Amniotic epithelial cell (primary cell): ENCODE measurements around the gene ATMIN.

ENCODE experiments used
- DNase-seq: peaks from one replicate; pipeline ENCODE4 v3.0.0-alpha.2; 2010; ENCODE audit warnings: low read depth

Gene ATMIN, protein sequence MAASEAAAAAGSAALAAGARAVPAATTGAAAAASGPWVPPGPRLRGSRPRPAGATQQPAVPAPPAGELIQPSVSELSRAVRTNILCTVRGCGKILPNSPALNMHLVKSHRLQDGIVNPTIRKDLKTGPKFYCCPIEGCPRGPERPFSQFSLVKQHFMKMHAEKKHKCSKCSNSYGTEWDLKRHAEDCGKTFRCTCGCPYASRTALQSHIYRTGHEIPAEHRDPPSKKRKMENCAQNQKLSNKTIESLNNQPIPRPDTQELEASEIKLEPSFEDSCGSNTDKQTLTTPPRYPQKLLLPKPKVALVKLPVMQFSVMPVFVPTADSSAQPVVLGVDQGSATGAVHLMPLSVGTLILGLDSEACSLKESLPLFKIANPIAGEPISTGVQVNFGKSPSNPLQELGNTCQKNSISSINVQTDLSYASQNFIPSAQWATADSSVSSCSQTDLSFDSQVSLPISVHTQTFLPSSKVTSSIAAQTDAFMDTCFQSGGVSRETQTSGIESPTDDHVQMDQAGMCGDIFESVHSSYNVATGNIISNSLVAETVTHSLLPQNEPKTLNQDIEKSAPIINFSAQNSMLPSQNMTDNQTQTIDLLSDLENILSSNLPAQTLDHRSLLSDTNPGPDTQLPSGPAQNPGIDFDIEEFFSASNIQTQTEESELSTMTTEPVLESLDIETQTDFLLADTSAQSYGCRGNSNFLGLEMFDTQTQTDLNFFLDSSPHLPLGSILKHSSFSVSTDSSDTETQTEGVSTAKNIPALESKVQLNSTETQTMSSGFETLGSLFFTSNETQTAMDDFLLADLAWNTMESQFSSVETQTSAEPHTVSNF

DNA sequence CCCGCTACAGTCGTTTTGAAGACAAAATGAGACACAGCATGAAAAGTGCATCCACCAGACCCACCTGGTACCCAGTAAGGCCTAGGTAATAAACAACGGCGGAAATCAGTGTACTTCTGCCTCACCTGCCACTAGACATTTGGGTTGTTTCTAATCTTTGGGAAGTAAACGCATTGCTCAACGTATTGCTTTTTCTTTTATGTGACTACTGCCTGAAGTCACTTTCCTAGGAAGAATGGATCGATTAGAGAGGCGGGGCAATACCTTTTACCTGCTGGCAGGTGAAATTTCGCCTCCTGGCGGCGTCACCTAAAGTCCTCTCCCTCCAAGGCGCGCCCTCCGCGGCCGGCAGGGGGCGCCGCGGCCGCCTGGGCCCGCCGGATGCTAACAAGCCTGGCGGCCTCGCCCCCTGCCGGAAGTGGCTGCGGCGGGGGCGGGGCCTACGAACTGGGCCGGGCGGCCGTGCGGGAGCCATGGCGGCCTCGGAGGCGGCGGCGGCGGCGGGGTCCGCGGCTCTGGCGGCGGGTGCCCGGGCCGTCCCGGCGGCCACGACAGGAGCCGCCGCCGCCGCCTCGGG, at the start of gene ATMIN:
ATMIN (plus strand) TSS at position 445 of the 577 bp plus-strand sequence; CDS start at position 474, 29 bp downstream.
- DNase-seq: peak; percentile 61

DNA sequence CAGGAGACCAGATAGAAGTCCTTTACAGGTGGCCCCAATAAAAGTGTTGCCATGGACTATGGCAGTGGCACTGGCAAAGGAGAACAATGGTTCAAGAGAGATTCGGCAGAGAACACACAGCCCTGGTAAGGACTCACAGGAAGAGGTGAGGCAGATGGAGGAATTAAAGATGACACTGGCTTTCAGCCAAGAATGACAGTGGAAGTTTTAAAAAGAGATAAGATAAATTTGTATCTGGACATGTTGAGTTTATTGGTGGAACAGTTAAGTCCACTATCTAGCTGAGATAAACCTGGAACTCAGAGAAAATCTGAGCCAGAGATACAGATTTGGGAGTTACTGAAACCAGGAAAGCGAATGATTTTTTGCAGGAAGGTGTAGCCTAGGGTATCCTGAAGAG, 49.1 kb upstream of the ATMIN start:
- DNase-seq: peak; percentile 44

DNA sequence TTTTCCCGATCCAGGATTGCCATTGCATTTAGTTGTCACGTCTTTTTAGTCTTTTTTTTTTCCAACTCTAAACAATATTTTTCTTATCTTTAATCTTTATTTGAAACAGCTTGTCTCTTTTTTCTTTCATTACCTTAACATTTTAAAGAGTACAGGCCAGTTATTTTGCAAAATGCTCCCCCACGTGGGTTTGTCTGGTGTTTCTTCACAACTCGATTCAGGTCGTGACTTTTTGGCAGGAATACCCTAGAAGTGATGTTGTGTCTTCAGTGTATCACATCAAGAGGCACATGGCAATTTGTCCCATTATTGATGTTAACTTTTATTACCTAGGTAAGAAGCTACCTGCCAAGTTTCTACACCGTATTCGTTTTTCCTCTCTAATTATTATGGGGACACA, 46.9 kb upstream of the ATMIN start:
- no peak for DNase-seq

DNA sequence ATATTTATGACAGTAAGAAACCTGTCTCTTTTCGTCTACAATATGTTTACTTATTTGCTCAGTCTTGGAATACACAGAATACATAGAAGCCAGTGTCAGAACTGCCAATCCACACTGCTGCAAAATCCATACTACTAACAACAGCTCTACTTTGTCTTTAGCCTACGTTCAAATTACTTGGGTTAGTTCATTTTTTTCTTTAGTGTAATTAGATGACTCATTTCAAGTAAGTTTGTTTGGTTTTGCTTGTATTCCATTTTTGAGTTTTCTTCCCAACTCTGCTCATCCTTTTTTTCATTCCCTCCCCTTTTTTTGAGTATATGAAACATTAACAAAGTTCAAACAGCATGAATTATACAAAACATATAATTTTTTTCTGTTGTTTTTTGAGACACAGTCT, 45.8 kb upstream of the ATMIN start:
- no peak for DNase-seq

DNA sequence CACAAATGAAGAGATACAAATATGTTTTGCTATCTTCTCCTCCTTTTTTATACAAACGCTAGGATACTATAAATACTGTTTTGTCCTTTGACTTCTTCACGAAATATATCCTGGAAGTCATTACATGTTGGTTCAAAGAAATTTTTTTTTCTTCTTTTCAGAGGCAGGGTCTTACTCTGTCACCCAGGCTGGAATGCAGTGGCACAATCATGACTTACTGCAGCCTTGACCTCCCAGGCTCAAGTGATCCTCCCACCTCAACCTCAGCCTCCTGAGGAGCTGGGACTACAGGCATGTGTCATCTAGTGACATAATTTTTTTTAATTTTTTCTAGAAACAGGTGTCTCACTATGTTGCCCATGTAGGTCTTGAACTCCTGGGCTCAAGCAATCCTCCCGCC, 45.1 kb upstream of the ATMIN start:
- no peak for DNase-seq

DNA sequence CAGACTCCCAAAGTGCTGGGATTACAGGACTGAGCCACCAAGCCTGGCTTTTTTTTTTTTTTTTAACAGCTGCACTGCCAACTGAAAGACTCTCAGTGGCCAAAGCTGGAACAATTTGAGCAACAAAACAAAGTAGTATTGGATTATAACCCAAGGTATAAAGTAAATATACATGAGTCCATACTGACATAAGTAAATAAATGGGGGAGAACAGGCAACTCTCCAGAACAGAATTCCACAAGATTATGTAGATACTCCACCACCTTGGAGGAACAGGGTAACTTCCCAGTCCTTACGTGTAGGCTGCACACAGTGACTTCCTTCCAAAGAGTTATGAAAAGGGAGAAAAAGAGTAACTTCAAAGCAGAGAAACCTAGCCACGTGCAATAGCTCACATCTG, 44.7 kb upstream of the ATMIN start:
- DNase-seq: no peak

DNA sequence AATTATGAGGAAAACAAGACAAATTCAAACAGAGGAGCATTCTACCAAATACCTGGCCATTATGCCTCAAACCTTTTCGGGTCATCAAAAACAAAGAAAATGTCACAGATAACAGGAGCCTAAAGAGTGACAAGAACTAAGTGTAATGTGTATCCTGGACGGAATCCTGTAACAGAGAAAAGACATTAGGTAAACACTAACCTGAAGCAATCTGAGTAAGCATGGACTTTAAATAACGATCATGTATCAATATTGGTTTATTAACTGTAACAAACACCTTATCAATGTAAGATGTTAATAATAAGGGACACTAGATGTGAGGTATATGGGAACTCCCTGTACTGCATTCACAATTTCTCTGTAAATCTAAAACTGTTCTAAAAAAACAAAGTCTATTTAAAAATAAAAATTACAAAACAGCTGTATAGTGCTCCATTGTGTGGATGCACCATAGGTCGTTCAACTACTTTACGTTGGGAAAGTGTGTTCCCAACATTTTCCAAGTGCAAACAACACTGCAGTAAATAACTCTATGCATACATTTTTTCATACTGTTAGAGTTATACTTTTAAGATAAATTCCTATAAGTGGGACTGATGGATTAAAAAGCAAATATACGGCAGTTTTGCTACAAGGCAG, 43.7 kb upstream of the ATMIN start:
- DNase-seq: no peak

DNA sequence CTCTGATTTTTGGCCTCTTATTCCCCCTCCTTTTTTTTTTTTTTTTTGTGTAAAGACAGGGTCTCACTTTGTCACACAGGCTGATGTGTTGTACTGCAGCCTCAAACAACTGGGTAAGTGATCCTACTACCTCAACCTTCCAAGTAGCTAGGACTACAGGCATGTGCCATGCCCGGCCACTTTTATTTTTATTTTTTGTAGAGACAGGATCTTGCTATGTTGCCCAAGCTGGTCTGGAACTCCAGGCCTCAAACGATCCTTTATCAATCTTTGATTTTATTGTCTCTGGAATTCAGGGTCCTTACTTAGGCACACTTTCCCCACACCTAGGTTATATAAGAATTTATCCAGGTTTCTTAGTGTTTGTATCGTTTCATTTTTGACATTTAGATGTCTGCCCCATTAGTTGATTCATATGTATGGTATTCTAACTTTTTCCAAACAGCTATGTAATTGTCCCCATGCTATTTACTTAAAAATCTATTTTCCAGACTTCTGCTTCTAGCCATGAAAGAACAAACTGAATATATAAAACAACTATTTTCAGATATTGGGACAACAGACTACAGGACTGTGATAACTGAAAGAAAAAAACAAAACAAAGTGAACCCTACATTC, 42.9 kb upstream of the ATMIN start:
- no peak for DNase-seq

DNA sequence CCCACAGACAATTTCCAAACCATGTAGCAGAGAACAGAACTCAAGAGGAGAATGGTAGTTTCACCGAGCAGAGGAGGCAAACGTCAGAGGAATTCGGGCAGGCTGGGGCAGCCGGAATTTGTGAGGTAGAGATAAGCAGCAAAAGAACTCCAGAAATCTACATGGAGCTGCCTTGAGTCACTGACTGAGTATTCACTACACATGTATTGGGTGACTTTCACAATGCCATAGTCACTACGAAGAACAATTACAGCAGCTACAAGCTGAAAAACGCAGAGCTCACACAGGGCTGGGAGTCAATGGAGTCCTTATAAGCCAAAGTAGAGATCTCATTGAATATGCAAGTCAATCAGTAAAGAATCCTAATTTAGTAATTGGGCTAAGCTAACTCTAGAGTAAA, 42.3 kb upstream of the ATMIN start:
- DNase-seq: peak; percentile 98

DNA sequence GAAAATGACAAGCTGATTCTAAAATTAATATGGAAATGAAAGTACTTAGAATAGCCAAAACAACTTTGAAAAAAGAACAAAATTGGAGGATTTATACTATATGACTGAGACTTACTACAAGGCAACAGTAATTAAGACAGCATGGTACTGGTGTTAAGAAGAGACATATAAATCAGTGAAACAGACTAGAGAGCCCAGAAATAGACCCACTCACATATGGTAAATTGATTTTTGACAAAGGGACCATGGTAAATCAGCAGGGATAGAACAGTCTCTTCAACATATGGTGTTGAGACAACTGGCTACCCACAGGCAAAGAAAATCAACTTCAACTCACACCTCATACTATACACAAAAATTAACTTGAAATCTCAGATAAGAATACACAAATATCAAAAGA, 41.8 kb upstream of the ATMIN start:
- no peak for DNase-seq

DNA sequence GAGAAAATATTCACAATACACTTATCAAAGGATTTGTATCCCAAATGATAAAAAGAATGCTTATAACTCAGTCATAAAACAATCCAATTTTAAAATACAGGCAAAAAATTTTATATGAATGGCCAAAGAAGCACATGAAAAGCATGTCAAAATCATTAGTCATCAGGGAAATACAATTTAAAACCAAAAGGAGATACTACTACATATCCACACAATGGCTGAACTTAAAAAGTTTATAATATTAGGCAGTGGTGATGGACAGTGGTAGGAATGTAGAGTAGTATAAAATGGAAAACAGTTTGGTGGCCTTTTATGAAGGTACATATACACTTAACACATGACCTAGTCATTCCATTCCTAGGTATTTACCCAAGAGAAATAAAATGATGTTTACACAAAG, 41.2 kb upstream of the ATMIN start:
- DNase-seq: no peak

DNA sequence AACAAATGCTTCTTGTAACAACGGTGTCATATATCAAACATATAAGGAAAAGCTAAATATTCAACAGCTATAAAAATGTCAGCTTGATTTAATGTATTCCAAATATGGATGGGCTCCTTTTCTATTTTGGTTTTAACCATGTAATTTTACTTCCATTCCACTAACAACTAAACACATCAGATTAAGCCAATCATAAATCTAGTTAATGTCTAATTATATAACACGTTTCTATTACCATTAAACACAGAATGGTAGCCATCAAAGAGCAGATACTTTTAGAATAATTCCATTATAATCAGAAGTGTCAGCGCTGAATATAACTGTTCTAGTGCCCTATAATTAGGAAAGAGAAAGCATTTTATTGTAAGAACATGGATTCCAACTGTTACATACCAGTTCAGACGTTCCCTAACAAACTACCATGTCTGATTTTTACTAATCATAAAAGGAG, 38.9 kb upstream of the ATMIN start:
- no peak for DNase-seq

DNA sequence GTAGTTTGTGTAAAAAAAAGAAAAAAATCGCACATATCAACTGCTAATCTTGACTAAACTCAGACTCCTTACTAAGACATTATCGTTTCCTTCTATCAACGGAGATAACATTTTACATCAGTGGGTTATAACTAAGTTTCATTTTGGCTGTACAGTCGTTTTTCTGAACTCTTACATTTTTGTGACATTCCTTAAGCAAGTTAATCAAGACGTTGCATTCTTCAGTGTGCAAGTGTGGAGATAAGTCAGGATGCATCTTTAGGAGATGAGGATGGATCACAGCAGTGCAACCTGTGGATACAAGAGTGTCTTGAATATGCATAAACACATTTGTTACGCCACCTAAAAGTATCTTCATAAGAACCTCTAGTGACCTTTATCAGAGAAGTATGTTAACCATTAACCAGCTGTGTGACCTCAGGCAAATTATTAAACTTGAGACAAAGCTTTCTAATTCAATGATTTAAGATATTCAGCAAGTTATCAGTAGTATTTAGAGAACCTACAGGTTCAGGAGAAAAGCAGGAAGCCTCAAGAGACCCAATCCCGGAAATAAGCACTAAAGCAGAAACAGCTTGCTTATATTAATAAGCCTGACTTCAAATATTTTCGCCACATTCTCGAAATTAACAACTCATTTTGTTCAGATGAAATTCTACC, 38.4 kb upstream of the ATMIN start:
- peak; percentile 60 for DNase-seq

DNA sequence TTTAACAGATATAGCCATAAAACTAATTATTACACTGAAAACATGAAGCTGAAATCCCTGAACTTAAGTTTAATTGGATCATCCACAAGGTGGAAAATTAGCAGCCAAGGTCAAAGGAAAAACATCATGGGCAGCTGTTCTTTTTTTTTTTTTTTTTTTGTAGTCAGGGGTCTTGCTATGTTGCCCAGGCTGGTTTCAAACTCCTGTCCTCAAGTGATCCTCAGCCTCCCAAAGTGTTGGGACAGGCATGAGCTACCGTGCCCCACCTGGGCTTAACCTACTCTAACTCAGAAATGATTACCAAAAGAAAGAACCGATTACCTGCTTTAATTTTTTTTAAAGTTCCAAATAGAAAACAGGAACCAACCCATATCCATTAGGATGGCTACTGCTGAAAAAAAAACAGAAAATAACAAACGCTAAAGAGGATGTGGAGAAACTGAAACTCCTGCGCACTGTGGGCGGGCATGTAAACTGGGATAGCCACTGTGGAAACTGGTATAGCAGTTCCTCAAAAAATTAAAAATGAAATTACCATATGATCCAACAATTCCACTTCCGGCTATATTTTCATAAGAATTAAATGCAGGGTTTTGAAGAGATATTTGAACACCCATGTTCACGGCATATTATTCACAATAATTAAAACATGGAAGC, 37.5 kb upstream of the ATMIN start:
- DNase-seq: no peak

DNA sequence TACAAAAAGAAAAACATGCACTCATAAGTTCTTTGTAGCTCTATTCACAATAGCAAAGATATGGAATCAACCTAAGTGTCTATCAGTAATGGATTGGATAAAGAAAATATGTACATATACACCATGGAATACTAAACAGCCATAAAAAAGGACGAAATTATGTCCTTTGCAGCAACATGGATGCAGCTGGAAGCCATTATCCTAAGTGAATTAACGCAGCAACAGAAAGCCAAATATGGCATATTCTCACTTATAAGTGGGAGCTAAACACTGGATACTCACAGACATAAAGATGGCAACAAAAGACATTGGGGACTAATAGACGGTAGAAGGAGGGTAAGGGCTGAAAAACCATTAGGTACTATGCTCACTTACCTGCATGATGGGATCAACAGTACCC, 34.8 kb upstream of the ATMIN start:
- no peak for DNase-seq

DNA sequence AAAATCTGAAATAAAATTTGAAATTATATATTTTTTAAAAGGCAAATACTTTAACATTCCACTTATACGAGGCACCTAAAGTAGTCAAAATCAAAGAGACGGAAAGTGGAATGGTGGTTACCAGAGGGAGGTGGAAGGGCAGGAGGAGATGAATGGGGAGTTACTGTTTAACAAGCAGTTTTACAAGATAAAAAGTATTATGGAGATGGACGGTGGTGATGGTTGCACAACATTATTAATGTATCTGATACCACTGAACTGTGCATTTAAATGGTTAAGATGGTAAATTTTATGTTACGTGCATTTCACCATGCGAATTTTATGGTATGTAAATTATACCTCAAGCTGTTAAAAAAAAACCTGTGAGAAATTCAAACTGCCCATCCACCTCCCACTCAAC, 34.3 kb upstream of the ATMIN start:
- peak; percentile 52 for DNase-seq

DNA sequence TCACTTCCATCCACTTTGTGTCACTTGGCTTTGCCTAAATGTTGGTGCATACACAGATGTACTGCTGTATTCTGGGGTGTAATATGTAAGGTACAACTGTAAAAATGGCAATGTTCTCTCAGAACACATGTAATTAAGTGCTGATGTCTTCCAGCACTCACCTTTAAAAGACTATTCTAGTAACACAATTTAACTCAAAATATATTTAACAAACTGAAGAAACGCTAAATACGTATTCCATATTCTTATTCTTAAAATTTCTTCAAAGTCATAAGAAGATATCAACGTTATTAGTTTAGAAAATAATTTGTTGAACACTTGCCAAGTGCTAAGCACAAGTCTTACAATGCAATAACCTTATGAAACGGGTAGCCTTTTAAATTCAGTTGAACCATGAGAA, 32.6 kb upstream of the ATMIN start:
- no peak for DNase-seq

DNA sequence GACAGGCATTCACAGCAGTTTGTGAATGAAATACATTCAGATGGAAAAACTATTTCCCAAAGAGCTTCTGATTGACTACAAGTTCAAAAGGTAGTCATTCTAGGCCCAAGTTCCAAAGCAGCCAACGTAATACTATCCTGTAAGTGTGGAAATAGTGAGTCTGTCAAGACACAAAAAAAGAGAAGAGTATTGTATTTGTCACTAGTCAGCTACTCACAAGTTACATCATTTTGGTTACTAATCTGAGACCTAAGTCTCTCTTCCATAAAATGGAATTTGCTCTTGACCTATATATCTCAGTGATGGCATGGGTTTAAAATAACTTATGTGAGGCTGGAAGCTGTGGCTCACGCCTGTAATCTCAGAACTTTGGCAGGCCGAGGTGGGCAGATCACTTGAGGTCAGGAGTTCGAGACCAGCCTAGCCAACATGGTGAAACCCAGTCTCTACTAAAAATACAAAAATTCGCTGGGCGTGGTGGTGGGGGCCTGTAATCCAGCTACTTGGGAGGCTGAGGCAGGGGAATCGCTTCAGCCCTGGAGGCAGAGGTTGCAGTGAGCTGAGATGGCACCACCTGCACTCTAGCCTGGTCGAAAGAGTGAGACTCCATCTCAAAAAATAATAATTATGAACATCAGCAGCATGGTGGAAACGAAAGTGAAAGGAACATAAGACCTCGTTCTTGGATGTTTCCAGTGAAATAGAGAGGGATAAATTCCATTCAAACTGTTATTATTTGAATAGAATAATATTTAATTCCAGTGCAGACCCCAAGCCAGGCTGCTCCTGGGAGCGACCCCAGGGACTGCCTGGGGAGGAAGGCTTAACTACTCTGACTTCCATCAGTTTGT, 31.8 kb upstream of the ATMIN start:
- peak; percentile 81 for DNase-seq

DNA sequence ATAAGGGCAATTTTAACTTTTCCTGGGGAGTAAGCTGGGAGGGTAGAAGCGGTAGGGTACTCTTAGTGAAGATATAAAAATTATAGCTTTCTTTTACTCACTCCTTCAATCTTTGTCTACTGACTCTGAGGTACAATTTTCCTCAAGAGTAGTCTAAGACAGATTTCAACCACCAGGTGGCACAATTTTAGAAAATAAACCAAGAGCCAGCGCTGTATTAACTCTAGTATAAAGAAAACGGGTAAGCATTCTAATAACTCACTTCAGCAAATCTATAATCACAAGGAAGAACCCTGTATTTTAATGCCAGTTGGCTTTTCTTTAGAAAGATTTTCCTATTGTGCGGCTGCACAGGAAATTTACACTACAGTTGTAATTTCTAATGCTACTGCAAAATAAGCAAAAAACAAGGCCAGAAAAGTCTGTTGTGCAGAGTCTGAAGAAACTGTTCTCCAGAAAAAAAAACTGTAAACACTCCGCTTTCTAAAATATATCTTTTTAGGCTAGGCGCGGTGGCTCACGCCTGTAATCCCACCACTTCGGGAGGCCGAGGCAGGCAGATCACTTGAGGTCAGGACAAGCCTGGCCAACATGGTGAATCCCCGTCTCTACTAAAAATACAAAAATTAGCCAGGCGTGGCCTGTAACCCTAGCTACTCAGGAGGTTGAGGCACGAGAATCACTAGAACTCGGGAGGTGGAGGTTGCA, 30.8 kb upstream of the ATMIN start:
- peak; percentile 82 for DNase-seq
